HepG2 (cell line): ENCODE data around the gene SRBD1. TPM values are rescaled to one million over a fixed set of nuclear protein-coding genes. Genes with fewer than 3 reads are reported as not detected.

Experiments
- BRD4 ChIP-seq: sonication (generic); formaldehyde crosslinking; IDR thresholded peaks from 2 replicates; pipeline ENCODE4 v1.4.0; 2020; ENCODE audit warnings: missing genetic modification reagents
- BRF2 ChIP-seq: sonication (generic); formaldehyde crosslinking; IDR thresholded peaks from 2 replicates; pipeline ENCODE4 v1.8.1; 2022; ENCODE audit warnings: mild to moderate bottlenecking, missing genetic modification reagents
- CAMTA2 ChIP-seq: sonication (generic); formaldehyde crosslinking; IDR thresholded peaks from 2 replicates; pipeline ENCODE4 v1.4.0; 2020; ENCODE audit warnings: mild to moderate bottlenecking, missing genetic modification reagents, borderline replicate concordance
- JARID2 ChIP-seq: sonication (generic); formaldehyde crosslinking; IDR thresholded peaks from 2 replicates; pipeline ENCODE4 v1.8.1; 2023; ENCODE audit warnings: missing genetic modification reagents, inconsistent platforms; ENCODE audit not compliant: insufficient replicate concordance
- NFYC ChIP-seq: IDR thresholded peaks from 2 replicates; pipeline ENCODE4 v1.6.1; 2016; ENCODE audit warnings: missing genetic modification reagents, missing compliant biosample characterization
- REXO4 ChIP-seq: sonication (generic); formaldehyde crosslinking; IDR thresholded peaks from 2 replicates; pipeline ENCODE4 v1.8.0; 2022; ENCODE audit warnings: missing genetic modification reagents, mild to moderate bottlenecking, borderline replicate concordance
- XBP1 ChIP-seq: sonication (generic); formaldehyde crosslinking; IDR thresholded peaks from 2 replicates; pipeline ENCODE4 v1.5.0; 2020; ENCODE audit warnings: missing genetic modification reagents
- XRCC5 ChIP-seq: fragments of 200-400 bp; formaldehyde crosslinking; optimal IDR thresholded peaks from 2 replicates; pipeline ENCODE3; 2017; ENCODE audit warnings: mild to moderate bottlenecking, low read length
- ZBTB39 ChIP-seq: sonication (generic); formaldehyde crosslinking; IDR thresholded peaks from 2 replicates; pipeline ENCODE4 v1.5.0; 2020; ENCODE audit warnings: missing genetic modification reagents
- ZFP41 ChIP-seq: sonication (generic); formaldehyde crosslinking; IDR thresholded peaks from 2 replicates; pipeline ENCODE4 v1.4.0; 2020; ENCODE audit warnings: mild to moderate bottlenecking, missing genetic modification reagents, borderline replicate concordance
- ZNF224 ChIP-seq: sonication (generic); formaldehyde crosslinking; IDR thresholded peaks from 2 replicates; pipeline ENCODE4 v1.5.0; 2020; ENCODE audit warnings: mild to moderate bottlenecking, missing genetic modification reagents
- ZNF460 ChIP-seq: sonication (generic); formaldehyde crosslinking; IDR thresholded peaks from 2 replicates; pipeline ENCODE4 v1.5.1; 2020; ENCODE audit warnings: missing genetic modification reagents, mild to moderate bottlenecking, borderline replicate concordance
- polyA plus RNA-seq, 8 experiments: library from polyadenylated mRNA; depleted of rRNA in 3 of 8; stranded (reverse) in 7 of 8; unstranded in 1 of 8; fragments of >200 nt; fragmentation: Illumina TruSeq in 4 of 8; extraction: Trizol in 4 of 8; gene quantifications; 2 replicates each; pipeline versions ENCODE4 v1.2.1 to v1.2.3, GENCODE V29; 2011 to 2016; ENCODE audit warnings: low read depth in 4 of 8, missing spikeins in 1 of 8, mixed read lengths in 1 of 8; ENCODE audit not compliant: insufficient read depth in 1 of 8
- total RNA-seq, 5 experiments: library from RNA; depleted of rRNA; stranded (reverse); fragments of >200 nt; fragmentation: Illumina TruSeq; extraction: Trizol; gene quantifications; 2 replicates each; pipeline ENCODE4 v1.2.3, GENCODE V29; 2016; ENCODE audit warnings: low read depth in 1 of 5
- TF ChIP-seq, protein P1 (sequence below): sonication (generic); formaldehyde crosslinking; conservative IDR thresholded peaks from 2 replicates; pipeline ENCODE4 v1.8.0; 2022; ENCODE audit warnings: mild to moderate bottlenecking, moderate library complexity, missing genetic modification reagents
- TF ChIP-seq, protein P2 (sequence below): sonication (generic); formaldehyde crosslinking; IDR thresholded peaks from 2 replicates; pipeline ENCODE4 v1.4.0; 2020; ENCODE audit warnings: missing genetic modification reagents, borderline replicate concordance
- TF ChIP-seq, protein P3 (sequence below): sonication (generic); formaldehyde crosslinking; IDR thresholded peaks from 2 replicates; pipeline ENCODE4 v1.4.0; 2020; ENCODE audit warnings: mild to moderate bottlenecking, missing genetic modification reagents, borderline replicate concordance

Gene SRBD1
- total and polyA plus RNA-seq, 2 of the 13 experiments (the other 11 are each of a cell fraction or from before 2014, with no cell fraction given), result 3.2 to 23.9 TPM

DNA sequence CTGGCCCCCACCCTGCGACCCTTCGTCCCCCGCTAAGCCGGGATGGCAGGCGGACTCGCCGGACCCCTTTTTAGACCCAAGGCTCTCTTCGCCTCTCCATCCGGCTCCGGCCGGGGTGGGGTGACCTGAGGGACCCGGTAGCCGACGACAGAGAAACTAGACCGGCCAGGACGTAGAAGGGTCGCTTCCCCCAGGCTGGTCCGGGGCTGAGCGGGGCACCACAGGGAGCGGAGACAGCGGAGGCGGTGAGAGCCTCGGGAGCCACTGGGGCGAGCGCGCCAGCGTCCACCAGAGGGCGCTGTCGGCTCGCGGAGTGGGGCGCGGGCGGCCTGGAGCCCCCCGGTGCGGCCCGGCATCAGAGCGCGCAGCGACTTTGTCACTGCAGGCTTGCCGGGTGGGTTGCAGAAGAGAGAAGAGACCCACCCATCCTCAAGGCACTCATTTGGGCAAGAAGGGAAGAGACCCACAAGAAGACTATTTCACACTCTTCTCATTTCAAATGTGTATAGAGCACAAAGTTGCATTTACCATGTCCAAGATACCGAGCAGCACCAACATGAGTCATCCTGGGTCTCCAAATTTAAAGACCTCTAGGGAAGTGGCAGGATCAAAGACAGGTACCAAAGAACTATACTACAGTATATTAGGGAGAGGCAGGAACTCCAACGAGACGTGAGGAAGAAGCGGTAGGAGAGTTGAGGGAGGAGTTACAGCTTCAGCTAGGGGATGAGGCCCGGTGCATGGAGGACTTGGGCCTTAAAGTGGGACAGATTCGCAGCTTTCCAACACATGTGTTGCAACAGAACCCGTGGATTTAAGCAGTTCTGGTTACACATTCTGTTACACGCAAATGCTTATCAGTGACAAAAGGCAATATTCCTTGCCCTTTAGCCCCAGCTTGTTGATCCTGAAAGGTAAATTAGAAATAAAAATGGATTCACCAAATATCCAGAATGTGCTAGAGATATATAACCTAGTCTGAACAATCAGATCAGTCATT is 32.8 kb upstream of the SRBD1 start (continued):
- TF ChIP-seq, protein P1, sequence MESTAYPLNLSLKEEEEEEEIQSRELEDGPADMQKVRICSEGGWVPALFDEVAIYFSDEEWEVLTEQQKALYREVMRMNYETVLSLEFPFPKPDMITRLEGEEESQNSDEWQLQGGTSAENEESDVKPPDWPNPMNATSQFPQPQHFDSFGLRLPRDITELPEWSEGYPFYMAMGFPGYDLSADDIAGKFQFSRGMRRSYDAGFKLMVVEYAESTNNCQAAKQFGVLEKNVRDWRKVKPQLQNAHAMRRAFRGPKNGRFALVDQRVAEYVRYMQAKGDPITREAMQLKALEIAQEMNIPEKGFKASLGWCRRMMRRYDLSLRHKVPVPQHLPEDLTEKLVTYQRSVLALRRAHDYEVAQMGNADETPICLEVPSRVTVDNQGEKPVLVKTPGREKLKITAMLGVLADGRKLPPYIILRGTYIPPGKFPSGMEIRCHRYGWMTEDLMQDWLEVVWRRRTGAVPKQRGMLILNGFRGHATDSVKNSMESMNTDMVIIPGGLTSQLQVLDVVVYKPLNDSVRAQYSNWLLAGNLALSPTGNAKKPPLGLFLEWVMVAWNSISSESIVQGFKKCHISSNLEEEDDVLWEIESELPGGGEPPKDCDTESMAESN (CRISPR knock-in tag), result peak; percentile 75
- no peak for TF ChIP-seq XBP1 (CRISPR knock-in tag)
- TF ChIP-seq REXO4 (CRISPR knock-in tag), result no peak
- TF ChIP-seq BRD4 (CRISPR knock-in tag), result no peak
- TF ChIP-seq NFYC (CRISPR knock-in tag), result no peak
- TF ChIP-seq ZBTB39 (CRISPR knock-in tag), result peak; percentile 58; the same call in 1 of the 2 replicates
- no peak for TF ChIP-seq ZNF224
- TF ChIP-seq XRCC5, result peak; percentile 53
- no peak for TF ChIP-seq ZFP41 (CRISPR knock-in tag)
- no peak for TF ChIP-seq ZNF460 (CRISPR knock-in tag)
- no peak for TF ChIP-seq CAMTA2 (CRISPR knock-in tag)
- TF ChIP-seq, protein P2, sequence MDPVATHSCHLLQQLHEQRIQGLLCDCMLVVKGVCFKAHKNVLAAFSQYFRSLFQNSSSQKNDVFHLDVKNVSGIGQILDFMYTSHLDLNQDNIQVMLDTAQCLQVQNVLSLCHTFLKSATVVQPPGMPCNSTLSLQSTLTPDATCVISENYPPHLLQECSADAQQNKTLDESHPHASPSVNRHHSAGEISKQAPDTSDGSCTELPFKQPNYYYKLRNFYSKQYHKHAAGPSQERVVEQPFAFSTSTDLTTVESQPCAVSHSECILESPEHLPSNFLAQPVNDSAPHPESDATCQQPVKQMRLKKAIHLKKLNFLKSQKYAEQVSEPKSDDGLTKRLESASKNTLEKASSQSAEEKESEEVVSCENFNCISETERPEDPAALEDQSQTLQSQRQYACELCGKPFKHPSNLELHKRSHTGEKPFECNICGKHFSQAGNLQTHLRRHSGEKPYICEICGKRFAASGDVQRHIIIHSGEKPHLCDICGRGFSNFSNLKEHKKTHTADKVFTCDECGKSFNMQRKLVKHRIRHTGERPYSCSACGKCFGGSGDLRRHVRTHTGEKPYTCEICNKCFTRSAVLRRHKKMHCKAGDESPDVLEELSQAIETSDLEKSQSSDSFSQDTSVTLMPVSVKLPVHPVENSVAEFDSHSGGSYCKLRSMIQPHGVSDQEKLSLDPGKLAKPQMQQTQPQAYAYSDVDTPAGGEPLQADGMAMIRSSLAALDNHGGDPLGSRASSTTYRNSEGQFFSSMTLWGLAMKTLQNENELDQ (CRISPR knock-in tag), result no peak
- 0 out of 2 replicates have a peak, but pooled peaks have one; percentile 53 for TF ChIP-seq BRF2
- TF ChIP-seq, protein P3, sequence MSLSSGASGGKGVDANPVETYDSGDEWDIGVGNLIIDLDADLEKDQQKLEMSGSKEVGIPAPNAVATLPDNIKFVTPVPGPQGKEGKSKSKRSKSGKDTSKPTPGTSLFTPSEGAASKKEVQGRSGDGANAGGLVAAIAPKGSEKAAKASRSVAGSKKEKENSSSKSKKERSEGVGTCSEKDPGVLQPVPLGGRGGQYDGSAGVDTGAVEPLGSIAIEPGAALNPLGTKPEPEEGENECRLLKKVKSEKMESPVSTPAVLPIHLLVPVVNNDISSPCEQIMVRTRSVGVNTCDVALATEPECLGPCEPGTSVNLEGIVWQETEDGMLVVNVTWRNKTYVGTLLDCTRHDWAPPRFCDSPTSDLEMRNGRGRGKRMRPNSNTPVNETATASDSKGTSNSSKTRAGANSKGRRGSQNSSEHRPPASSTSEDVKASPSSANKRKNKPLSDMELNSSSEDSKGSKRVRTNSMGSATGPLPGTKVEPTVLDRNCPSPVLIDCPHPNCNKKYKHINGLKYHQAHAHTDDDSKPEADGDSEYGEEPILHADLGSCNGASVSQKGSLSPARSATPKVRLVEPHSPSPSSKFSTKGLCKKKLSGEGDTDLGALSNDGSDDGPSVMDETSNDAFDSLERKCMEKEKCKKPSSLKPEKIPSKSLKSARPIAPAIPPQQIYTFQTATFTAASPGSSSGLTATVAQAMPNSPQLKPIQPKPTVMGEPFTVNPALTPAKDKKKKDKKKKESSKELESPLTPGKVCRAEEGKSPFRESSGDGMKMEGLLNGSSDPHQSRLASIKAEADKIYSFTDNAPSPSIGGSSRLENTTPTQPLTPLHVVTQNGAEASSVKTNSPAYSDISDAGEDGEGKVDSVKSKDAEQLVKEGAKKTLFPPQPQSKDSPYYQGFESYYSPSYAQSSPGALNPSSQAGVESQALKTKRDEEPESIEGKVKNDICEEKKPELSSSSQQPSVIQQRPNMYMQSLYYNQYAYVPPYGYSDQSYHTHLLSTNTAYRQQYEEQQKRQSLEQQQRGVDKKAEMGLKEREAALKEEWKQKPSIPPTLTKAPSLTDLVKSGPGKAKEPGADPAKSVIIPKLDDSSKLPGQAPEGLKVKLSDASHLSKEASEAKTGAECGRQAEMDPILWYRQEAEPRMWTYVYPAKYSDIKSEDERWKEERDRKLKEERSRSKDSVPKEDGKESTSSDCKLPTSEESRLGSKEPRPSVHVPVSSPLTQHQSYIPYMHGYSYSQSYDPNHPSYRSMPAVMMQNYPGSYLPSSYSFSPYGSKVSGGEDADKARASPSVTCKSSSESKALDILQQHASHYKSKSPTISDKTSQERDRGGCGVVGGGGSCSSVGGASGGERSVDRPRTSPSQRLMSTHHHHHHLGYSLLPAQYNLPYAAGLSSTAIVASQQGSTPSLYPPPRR (CRISPR knock-in tag), result no peak
- no peak for TF ChIP-seq JARID2 (CRISPR knock-in tag)
